H1 (cell line): ENCODE results near the gene LRRC32. TPM values are rescaled to one million over a fixed set of nuclear protein-coding genes. Genes with fewer than 3 reads are reported as not detected.

Experiments used
- ATF3 ChIP-seq: IDR thresholded peaks from 2 replicates; pipeline ENCODE4 v1.6.1; 2011; ENCODE audit warnings: low read depth, mild to moderate bottlenecking, low read length; ENCODE audit not compliant: insufficient read depth
- BCL11A ChIP-seq, 2 experiments: IDR thresholded peaks; one replicate each; pipeline ENCODE4 v1.6.1; 2011; ENCODE audit warnings: low read depth in 2 of 2, low read length in 2 of 2, mild to moderate bottlenecking in 2 of 2
- HDAC2 ChIP-seq, 2 experiments: fragments of 300-600 bp in 1 of 2; sonication (generic) in 1 of 2; IDR thresholded peaks; 2 replicates each; pipeline ENCODE4 v1.6.1; 2011 to 2012; ENCODE audit warnings: low read depth in 2 of 2, low read length in 2 of 2, mild to moderate bottlenecking in 2 of 2, moderate library complexity in 2 of 2, borderline replicate concordance in 1 of 2, inconsistent platforms in 1 of 2
- KDM4A ChIP-seq: IDR thresholded peaks from one replicate; pipeline ENCODE4 v1.7.1; 2012; ENCODE audit warnings: low read depth, mild to moderate bottlenecking, moderate library complexity, low read length, inconsistent platforms; ENCODE audit not compliant: severe bottlenecking
- RXRA ChIP-seq: IDR thresholded peaks from 2 replicates; pipeline ENCODE4 v1.6.1; 2011; ENCODE audit warnings: low read depth, mild to moderate bottlenecking, low read length, moderate library complexity; ENCODE audit not compliant: insufficient read depth
- polyA plus RNA-seq, 7 experiments: library from polyadenylated mRNA; depleted of rRNA in 3 of 7; stranded (reverse) in 5 of 7; unstranded in 2 of 7; fragments of >200 nt in 5 of 7; fragments of 200-250 nt in 2 of 7; gene quantifications; 1 replicate in 5 of 7; 2 replicates in 1 of 7; 4 replicates in 1 of 7; pipeline versions ENCODE4 v1.2.1 to v1.2.3, GENCODE V29; 2011 to 2013; ENCODE audit warnings: missing spikeins in 2 of 7, mixed read lengths in 2 of 7
- total RNA-seq: library from RNA; stranded (reverse); fragmentation: NEBNext Ultra II Directional; extraction: Animal tissue kit (Norgen Biotek cat#: 25700); gene quantifications from 2 replicates; pipeline ENCODE4 v1.2.1, GENCODE V29; 2021

LRRC32 gene
- total and polyA plus RNA-seq, 2 of the 8 experiments (the other 6 are each of a cell fraction or from before 2014, with no cell fraction given): 0.99 to 1.9 TPM

GRCh38 chr11:76658231-76658630 is 12.3 kb downstream of the LRRC32 start (continued):
- TF ChIP-seq BCL11A (IDR thresholded peaks at IDR 0.05; ENCODE audit: low read depth in 2 of 2, low read length in 2 of 2) (no peak), HDAC2 (IDR thresholded peaks at IDR 0.05; ENCODE audit: borderline replicate concordance in 1 of 2, low read depth in 2 of 2, low read length in 2 of 2) (no peak), RXRA (no peak), KDM4A (no peak), ATF3 (no peak)
